Measurements from ENCODE around the gene RRH. TPM values are rescaled to one million over a fixed set of nuclear protein-coding genes. Genes with fewer than 3 reads are reported as not detected.

The RRH gene
- total RNA-seq, 1 donor from 2014 or later, result 0.62 TPM

DNA sequence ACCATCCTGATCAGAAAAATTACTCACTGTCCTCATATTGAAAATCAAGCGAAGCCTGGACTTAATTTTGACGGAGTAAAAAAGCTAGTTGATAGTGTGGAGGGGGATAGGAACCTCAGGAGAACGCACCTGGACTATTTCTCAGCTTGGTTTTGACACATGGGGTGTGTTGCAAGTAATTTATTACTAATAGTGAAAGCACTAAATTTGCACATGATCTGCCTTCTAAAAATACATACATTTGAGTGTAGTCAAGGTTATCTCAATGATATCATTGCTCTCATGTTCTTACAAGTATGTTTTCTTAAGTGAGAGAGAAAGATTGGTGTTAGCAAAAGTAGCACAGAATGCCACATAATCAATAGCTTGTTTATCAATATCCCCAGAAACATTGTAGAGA lies 49.6 kb downstream of the RRH start:
- ATAC-seq (no peak), DNase-seq (ENCODE audit: low spot score) (no peak)
- intact Hi-C loops (cut with DNase I), result no loop called here

DNA sequence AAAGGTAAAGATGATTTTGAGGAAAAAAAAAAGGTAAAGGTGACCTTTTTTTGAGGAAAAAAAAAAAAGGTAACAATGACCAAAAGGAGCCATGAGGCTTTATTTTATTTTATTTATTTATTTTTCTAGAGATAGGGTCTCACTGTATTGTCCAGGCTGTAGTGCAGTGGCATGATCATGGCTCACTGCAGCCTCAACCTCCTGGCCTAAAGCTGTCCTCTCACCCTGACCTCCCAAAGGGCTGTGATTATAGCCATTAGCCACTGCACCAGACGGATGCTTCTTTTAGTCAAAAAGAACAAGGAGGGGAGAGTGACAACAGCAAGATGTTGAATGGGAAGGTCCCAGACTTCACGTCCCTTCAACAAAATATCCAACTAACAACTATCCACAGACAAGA lies 50.6 kb downstream of the RRH start:
- no peak for ATAC-seq
- intact Hi-C loops (cut with DNase I), result no loop called here

DNA sequence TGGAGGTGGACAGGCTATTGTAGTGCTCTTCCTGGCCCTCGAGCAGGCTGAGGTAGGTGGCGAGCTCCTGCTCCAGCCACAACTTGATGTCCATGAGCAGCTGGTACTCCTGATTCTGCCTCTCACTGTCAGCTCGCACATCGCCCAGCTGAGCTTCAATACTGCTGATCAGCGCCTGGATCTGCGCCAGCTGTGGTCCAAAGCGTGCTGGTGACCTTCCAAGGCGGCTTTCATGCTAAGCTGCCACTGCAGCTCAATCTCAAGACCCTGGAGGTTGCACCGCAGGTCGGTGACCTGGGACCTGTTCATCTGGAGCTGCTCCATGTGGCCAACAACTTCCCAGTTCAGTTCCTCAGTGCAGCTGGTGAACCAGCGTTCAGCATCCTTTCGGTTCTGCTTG lies 51.3 kb downstream of the RRH start:
- intact Hi-C loops (cut with DNase I), result no loop called here
- DNase-seq (ENCODE audit: low spot score) (no peak), ATAC-seq (no peak)

More for the DNA sequence above, 50.6 kb downstream of the RRH start:
- no peak for DNase-seq (ENCODE audit: low spot score)

DNA sequence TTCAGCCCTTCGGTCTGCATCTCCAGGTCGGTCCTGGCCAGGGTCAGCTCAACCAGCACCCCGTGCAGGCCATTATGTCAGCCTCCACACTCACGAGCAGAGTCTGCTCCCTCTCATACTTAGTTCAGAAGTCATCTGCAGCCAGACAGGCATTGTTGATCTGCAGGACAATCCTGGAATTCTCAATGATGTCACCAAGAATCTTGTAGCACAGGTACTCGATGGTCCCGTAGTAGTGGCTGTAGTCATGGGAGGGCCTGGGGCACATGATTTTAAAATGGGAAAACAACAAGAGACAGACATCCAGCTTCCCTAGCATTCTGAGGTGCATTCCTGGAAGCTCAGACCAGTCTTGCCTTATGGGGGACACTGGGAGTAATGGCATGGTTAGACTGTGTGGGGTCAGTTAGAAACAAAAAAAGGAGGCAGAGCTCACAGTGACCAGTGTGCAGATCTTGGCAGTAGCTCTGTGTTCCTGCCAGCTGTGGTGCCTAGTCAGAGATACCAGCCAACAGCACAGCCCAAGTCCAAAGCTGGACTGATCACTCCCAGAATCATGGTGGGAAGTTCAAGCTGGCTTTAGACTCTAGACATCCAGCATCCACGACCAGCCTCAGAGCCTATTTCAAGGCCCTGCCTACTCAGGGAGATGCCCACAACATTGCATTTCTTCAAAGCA lies 52.0 kb downstream of the RRH start:
- ATAC-seq, result no peak
- intact Hi-C loops (cut with DNase I), result loop anchor here (1.0 to 10.0 kb wide), 2 partner anchors 31 to 525 kb away; no protein-coding TSS in a partner anchor
- no peak for DNase-seq (ENCODE audit: low spot score)

DNA sequence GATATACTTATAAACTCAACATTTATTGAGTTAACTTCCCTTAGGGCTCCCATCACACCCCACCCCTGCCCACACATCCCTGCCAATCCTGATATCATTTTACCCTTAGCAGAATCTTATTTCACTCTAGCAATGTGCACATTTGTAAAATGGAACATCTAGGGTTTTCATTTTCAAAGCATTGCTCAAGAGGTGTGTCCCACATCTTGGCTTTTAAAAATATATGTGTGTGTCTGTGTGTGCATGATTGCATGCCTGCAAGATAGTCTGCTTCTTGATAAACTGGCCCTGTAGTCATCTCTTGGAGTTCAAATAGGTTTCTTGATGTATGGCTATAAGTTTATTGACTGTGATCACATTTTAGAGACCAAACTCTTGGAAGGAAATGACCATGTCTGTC lies 58.5 kb downstream of the RRH start:
- DNase-seq (ENCODE audit: low spot score), result no peak
- intact Hi-C loops (cut with DNase I), result loop anchor here (10.0 kb wide), 1 partner anchor 518 kb away; no protein-coding TSS in a partner anchor
- no peak for ATAC-seq

DNA sequence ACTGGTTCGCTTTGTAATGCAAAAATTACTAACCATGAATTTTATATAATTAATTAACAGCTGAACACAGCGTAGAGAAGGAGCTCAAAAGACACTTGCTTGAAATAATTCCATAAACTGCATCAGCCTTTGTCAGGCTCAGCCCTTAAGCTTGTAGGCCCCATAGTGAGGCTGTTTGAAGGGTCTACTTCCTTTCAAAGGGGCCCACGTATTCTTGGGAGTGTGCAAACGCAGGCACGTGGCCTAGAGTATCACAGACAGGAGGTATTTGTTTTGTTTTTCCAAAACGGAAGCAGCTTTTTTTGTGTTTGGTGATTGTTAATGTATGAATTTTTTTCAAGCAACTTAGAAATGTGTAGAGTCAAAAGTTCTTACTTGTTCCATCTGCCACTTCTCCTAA lies 59.3 kb downstream of the RRH start:
- no peak for DNase-seq (ENCODE audit: low spot score)
- intact Hi-C loops (cut with DNase I), result loop anchor here (10.0 kb wide), 1 partner anchor 518 kb away; no protein-coding TSS in a partner anchor
- ATAC-seq, result no peak

DNA sequence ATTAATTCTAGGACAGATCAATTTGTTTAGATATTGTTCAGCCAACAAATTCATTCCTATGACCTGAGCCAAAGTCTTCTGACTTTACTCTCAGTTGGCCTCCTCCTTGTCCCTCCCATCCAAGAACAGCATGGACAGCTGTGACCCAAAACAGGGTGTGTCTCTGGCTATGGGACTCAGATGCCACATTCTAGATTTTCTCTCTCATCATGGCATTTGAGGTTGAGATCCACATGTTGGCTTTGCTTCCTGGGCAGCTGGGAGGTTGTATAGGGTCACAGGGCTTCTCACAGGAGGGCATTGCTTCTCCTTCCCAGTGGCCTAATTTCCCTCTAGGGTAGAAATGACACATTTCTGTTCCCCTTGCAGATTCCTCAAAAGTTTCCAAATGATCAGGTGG lies 62.3 kb downstream of the RRH start:
- no peak for ATAC-seq
- intact Hi-C loops (cut with DNase I), result no loop called here
- no peak for DNase-seq (ENCODE audit: low spot score)

Other genes starting within 250 kb of the RRH start
- gene CASP6, start 124.5 kb upstream of the RRH start, total RNA-seq, result 15.3 TPM
- 26.4 TPM for gene PLA2G12A, start 97.9 kb upstream of the RRH start, total RNA-seq
- gene CFI, start 26.0 kb upstream of the RRH start, total RNA-seq, result 50.8 TPM
- 15.4 TPM for gene GAR1, start 12.2 kb upstream of the RRH start, total RNA-seq
- gene LRIT3, start 20.1 kb downstream of the RRH start, total RNA-seq, result 0.31 TPM
- gene EGF, start 84.9 kb downstream of the RRH start, total RNA-seq, result 0.85 TPM

Data from sciatic nerve (tissue), 2 donors.